K562 (cell line): ENCODE results near the gene OR10C1.

Experiments used
- ARNT ChIP-seq, 2 experiments: fragments of 450-650 bp; IDR thresholded peaks; 2 replicates each; pipeline ENCODE4 v1.6.1; 2016; ENCODE audit warnings: mild to moderate bottlenecking in 1 of 2
- BACH1 ChIP-seq: fragments of 200-800 bp; sonication (Bioruptor generic); IDR thresholded peaks from 2 replicates; pipeline ENCODE4 v1.6.1; 2016; ENCODE audit warnings: missing genetic modification characterization, missing compliant biosample characterization
- DNMT1 ChIP-seq: fragments of 450-650 bp; IDR thresholded peaks from 2 replicates; pipeline ENCODE4 v1.6.1; 2016; ENCODE audit warnings: antibody characterized with exemption, mild to moderate bottlenecking
- FOXJ2 ChIP-seq: fragments of 200-800 bp; sonication (Bioruptor generic); IDR thresholded peaks from 2 replicates; pipeline ENCODE4 v1.6.1; 2016; ENCODE audit warnings: missing genetic modification characterization, missing compliant biosample characterization
- HCFC1 ChIP-seq: IDR thresholded peaks from 2 replicates; pipeline ENCODE4 v1.6.1; 2012; ENCODE audit warnings: low read depth, low read length, improper control_type of control experiment
- POLR2AphosphoS5 ChIP-seq: IDR thresholded peaks from 2 replicates; pipeline ENCODE4 v1.6.1; 2011; ENCODE audit warnings: mild to moderate bottlenecking, low read depth, low read length, moderate library complexity; ENCODE audit not compliant: control insufficient read depth, insufficient read depth
- SAFB2 ChIP-seq: fragments of 200-400 bp; formaldehyde crosslinking; IDR thresholded peaks from 2 replicates; pipeline ENCODE4 v1.6.1; 2018; ENCODE audit warnings: borderline replicate concordance, low read length, low read depth, moderate library complexity; ENCODE audit not compliant: severe bottlenecking
- ZFX ChIP-seq: sonication (generic); formaldehyde crosslinking; IDR thresholded peaks from 2 replicates; pipeline ENCODE4 v1.8.0; 2022; ENCODE audit warnings: mild to moderate bottlenecking, missing genetic modification reagents, moderate library complexity
- ZNF274 ChIP-seq: IDR thresholded peaks from 2 replicates; pipeline ENCODE4 v1.6.1; 2011; ENCODE audit warnings: low read depth, mild to moderate bottlenecking, low read length, moderate library complexity, borderline replicate concordance
- ZNF384 ChIP-seq: IDR thresholded peaks from 2 replicates; pipeline ENCODE4 v1.6.1; 2012; ENCODE audit warnings: low read depth, low read length, improper control_type of control experiment
- TF ChIP-seq, protein P1 (sequence below), 2 experiments: fragments of 450-650 bp in 1 of 2; sonication (generic) in 1 of 2; formaldehyde crosslinking in 1 of 2; IDR thresholded peaks in 1 of 2; conservative IDR thresholded peaks in 1 of 2; 2 replicates each; pipeline versions ENCODE4 v1.6.1 to v1.8.1; 2016 to 2023; ENCODE audit warnings: mild to moderate bottlenecking in 2 of 2, moderate library complexity in 2 of 2, inconsistent platforms in 1 of 2, missing genetic modification reagents in 1 of 2

DNA sequence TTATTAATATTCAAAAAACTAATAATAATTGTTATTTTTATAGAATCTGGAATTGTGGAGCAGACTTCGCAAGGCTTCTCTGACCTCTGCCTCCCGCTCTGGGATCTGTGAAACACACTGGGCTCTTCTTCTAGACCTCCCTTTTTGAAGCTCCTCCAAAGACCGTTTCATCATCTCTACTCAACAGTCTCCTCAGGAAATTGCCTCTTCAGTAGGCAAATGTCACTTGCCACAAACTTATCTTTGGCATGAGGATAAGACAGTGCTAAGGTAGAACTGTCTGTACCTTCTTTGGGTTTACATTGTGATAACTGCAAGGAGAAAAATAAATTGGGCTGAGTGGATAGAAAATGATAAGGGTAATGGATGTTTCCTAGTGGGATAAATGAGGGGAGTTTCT lies 50.9 kb downstream of the OR10C1 start:
- TF ChIP-seq ARNT (IDR thresholded peaks at IDR 0.05) (no peak), SAFB2 (no peak), ZNF274 (no peak), POLR2AphosphoS5 (no peak), DNMT1 (no peak), ZNF384 (no peak), BACH1 (tag) (no peak), HCFC1 (no peak), ZFX (CRISPR knock-in tag) (no peak), FOXJ2 (tag) (no peak)
- TF ChIP-seq, protein P1, sequence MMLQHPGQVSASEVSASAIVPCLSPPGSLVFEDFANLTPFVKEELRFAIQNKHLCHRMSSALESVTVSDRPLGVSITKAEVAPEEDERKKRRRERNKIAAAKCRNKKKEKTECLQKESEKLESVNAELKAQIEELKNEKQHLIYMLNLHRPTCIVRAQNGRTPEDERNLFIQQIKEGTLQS (IDR thresholded peaks at IDR 0.05), result no peak
- TF ChIP-seq, protein P1 (CRISPR knock-in tag; conservative IDR thresholded peaks at IDR 0.05), result no peak
